HG02588 (cell line): ENCODE data around the gene TSPAN18.

ENCODE experiments used
- ATAC-seq: cut with Tn5 transposase; IDR thresholded peaks from one replicate; pipeline ENCODE4 v1.9.1; 2021; ENCODE audit warnings: mild to moderate bottlenecking, moderate library complexity; ENCODE audit not compliant: unreplicated experiment

Gene TSPAN18

GRCh38 chr11:44755556-44756523 lies 29.1 kb downstream of the TSPAN18 start:
- no peak for ATAC-seq

- ATAC-seq: no peak
Observed at GRCh38 chr11:44758983-44759382, 32.2 kb downstream of the TSPAN18 start.

- no peak for ATAC-seq
Observed at GRCh38 chr11:44759743-44760476, 33.1 kb downstream of the TSPAN18 start.

GRCh38 chr11:44760477-44760872 lies 33.7 kb downstream of the TSPAN18 start:
- no peak for ATAC-seq

- ATAC-seq: no peak
Observed at GRCh38 chr11:44760917-44761550, 34.3 kb downstream of the TSPAN18 start.

GRCh38 chr11:44761551-44761961 lies 34.8 kb downstream of the TSPAN18 start:
- ATAC-seq: no peak

GRCh38 chr11:44763121-44763820 lies 36.5 kb downstream of the TSPAN18 start:
- no peak for ATAC-seq

- ATAC-seq: no peak
Observed at GRCh38 chr11:44764583-44764982, 37.8 kb downstream of the TSPAN18 start.

- ATAC-seq: no peak
Observed at GRCh38 chr11:44765026-44765595, 38.3 kb downstream of the TSPAN18 start.

- ATAC-seq: no peak
Observed at GRCh38 chr11:44765676-44766075, 38.9 kb downstream of the TSPAN18 start.

- no peak for ATAC-seq
Observed at GRCh38 chr11:44766112-44766971, 39.6 kb downstream of the TSPAN18 start.

- no peak for ATAC-seq
Observed at GRCh38 chr11:44766972-44767278, 40.2 kb downstream of the TSPAN18 start.

GRCh38 chr11:44767421-44767820 lies 40.7 kb downstream of the TSPAN18 start:
- no peak for ATAC-seq

GRCh38 chr11:44770401-44770800 lies 43.6 kb downstream of the TSPAN18 start:
- ATAC-seq: no peak

GRCh38 chr11:44771252-44771734 lies 44.5 kb downstream of the TSPAN18 start:
- no peak for ATAC-seq

GRCh38 chr11:44771841-44772240 lies 45.1 kb downstream of the TSPAN18 start:
- no peak for ATAC-seq

- no peak for ATAC-seq
Observed at GRCh38 chr11:44773351-44773965, 46.7 kb downstream of the TSPAN18 start.

- ATAC-seq: no peak
Observed at GRCh38 chr11:44774108-44774507, 47.3 kb downstream of the TSPAN18 start.

- no peak for ATAC-seq
Observed at GRCh38 chr11:44774731-44775130, 48.0 kb downstream of the TSPAN18 start.
